AG04450 (cell line): ENCODE results near the gene ZNF516. TPM values are rescaled to one million over a fixed set of nuclear protein-coding genes. Genes with fewer than 3 reads are reported as not detected.

ENCODE experiments used
- CTCF ChIA-PET: fragments of 300-600, 350-600 bp; formaldehyde crosslinking; extraction: SDS; loops from one replicate; lab custom pipeline; 2022; ENCODE audit warnings: antibody characterized with exemption, inconsistent platforms; lab: Charles Lee
- POLR2A ChIA-PET: fragments of 350-600 bp; formaldehyde crosslinking; extraction: SDS; loops from one replicate; lab custom pipeline; 2021; ENCODE audit warnings: antibody characterized with exemption, inconsistent platforms; lab: Yijun Ruan, JAX
- DNase-seq: peaks from one replicate; pipeline ENCODE4 v3.0.0-alpha.2; 2011; ENCODE audit warnings: low read depth, low spot score
- H3K27ac ChIP-seq: one replicate; pipeline ENCODE4 v1.5.1; 2012; ENCODE audit warnings: low read depth, low read length, control low read depth
- H3K27me3 ChIP-seq: one replicate; pipeline ENCODE4 v1.6.0; 2012; ENCODE audit warnings: low read length; ENCODE audit not compliant: control insufficient read depth, insufficient read depth
- H3K4me3 ChIP-seq: 2 replicates; pipeline ENCODE4 v1.5.1; 2011; ENCODE audit warnings: mild to moderate bottlenecking, low read depth, low read length, control low read depth
- H3K9me3 ChIP-seq: 2 replicates; pipeline ENCODE4 v1.5.1; 2012; ENCODE audit warnings: low read length; ENCODE audit not compliant: control insufficient read depth, insufficient read depth
- CTCF ChIP-seq: IDR thresholded peaks from 2 replicates; pipeline ENCODE4 v1.5.1; 2011; ENCODE audit warnings: low read depth, low read length, control low read depth, inconsistent platforms
- polyA plus RNA-seq: library from polyadenylated mRNA; depleted of rRNA; stranded (reverse); fragments of >200 nt; gene quantifications from 2 replicates; pipeline ENCODE4 v1.2.3, GENCODE V29; 2011

Gene ZNF516
- polyA plus RNA-seq, 1 experiment = 15.5 TPM

DNA sequence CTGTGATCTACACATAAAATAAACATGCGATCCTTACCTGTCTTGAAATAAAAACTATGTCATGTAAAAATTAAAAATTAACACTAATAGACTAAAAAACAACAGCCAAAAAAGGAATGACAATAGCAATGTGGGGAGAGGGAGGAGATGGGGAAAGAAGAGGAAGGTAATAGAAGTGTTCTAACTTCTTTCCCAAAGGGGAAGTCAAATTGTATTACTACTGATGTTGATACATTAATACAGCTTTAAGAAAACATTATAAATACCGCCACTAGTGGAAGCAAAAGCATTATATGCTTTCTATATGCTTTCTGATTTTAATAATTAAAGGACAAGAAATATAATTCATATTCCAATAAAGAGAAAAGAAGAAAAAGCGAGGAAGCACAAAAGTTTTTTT is 22.2 kb downstream of the ZNF516 start:
- TF ChIP-seq CTCF = no peak
- H3K27ac ChIP-seq = no peak overlapping the region
- no peak overlapping the region for H3K4me3 ChIP-seq
- ChIA-PET CTCF (interaction anchor here (2.2 kb wide), 1 partner anchor 74 kb away, joined by 8 read pairs; no protein-coding TSS in a partner anchor), POLR2A (no interaction called here)
- no peaks in the 10 kb centered on the region for H3K27me3 ChIP-seq
- DNase-seq = no peak
- H3K9me3 ChIP-seq = no peaks in the 10 kb centered on the region

GRCh38 chr18:76471593-76471992 is 23.4 kb downstream of the ZNF516 start:
- no peak for DNase-seq
- TF ChIP-seq CTCF = no peak
- Histone ChIP-seq H3K27ac (no peak overlapping the region), H3K9me3 (no peaks in the 10 kb centered on the region), H3K4me3 (no peak overlapping the region), H3K27me3 (no peaks in the 10 kb centered on the region)
- ChIA-PET POLR2A (no interaction called here), CTCF (interaction anchor here (0.6 to 1.0 kb wide), 2 partner anchors 17 to 39 kb away, joined by 3 to 4 read pairs; no protein-coding TSS in a partner anchor)

GRCh38 chr18:76468345-76469304 is 26.4 kb downstream of the ZNF516 start:
- peaks cover 3% of the 10 kb centered on the region; the same call in 1 of the 2 replicates for H3K9me3 ChIP-seq
- POLR2A ChIA-PET = no interaction called here
- CTCF ChIA-PET = no interaction called here
- no peak overlapping the region for H3K27ac ChIP-seq
- no peak for TF ChIP-seq CTCF
- DNase-seq = no peak
- no peak overlapping the region for H3K4me3 ChIP-seq
- H3K27me3 ChIP-seq = no peaks in the 10 kb centered on the region

- ChIA-PET CTCF (no interaction called here), POLR2A (no interaction called here)
- Histone ChIP-seq H3K27me3 (no peaks in the 10 kb centered on the region), H3K4me3 (no peak overlapping the region), H3K9me3 (peaks cover 3% of the 10 kb centered on the region; the same call in 1 of the 2 replicates), H3K27ac (peak overlapping the region; percentile 21)
- DNase-seq = no peak
- TF ChIP-seq CTCF = no peak
Observed at GRCh38 chr18:76467371-76468190, 27.5 kb downstream of the ZNF516 start.
